Esophagus squamous epithelium (tissue), 5 donors: ENCODE measurements around the gene EXOC3L1. TPM values are rescaled to one million over a fixed set of nuclear protein-coding genes. Genes with fewer than 3 reads are reported as not detected.

Source experiments
- DNase-seq: peaks from one replicate; lab custom pipeline; 2025; lab: John Stamatoyannopoulos, UW
- H3K27ac ChIP-seq, 4 donors: fragments of 200-600 bp; sonication (generic); one replicate each; pipeline ENCODE4 v1.5.1; 2016 to 2019; ENCODE audit warnings: mild to moderate bottlenecking in 1 of 4
- H3K27me3 ChIP-seq, 4 donors: fragments of 200-600 bp; sonication (generic); 1 replicate in 3 of 4; 2 replicates in 1 of 4; pipeline versions ENCODE4 v1.5.1 to v1.6.0; 2017 to 2021; ENCODE audit warnings: antibody characterized with exemption in 1 of 4
- H3K36me3 ChIP-seq, 3 donors: fragments of 200-600 bp; sonication (generic); one replicate each; pipeline ENCODE4 v1.5.1; 2016 to 2019
- H3K4me1 ChIP-seq, 3 donors: fragments of 200-600 bp; sonication (generic); one replicate each; pipeline ENCODE4 v1.5.1; 2017 to 2019
- H3K4me3 ChIP-seq, 4 donors: fragments of 200-600 bp; sonication (generic); 1 replicate in 3 of 4; 2 replicates in 1 of 4; pipeline ENCODE4 v1.5.1; 2016 to 2019; ENCODE audit warnings: mild to moderate bottlenecking in 2 of 4, moderate library complexity in 1 of 4
- H3K9me3 ChIP-seq, 3 donors: fragments of 200-600 bp; sonication (generic); one replicate each; pipeline ENCODE4 v1.5.1; 2016 to 2019
- CTCF ChIP-seq, 6 experiments: fragments of 450-650 bp in 4 of 6; fragments of 200-600 bp in 2 of 6; sonication (generic) in 2 of 6; IDR thresholded peaks; one replicate each; pipeline ENCODE4 v1.5.1; 2016 to 2019; ENCODE audit warnings: antibody characterized with exemption in 6 of 6, mild to moderate bottlenecking in 4 of 6, moderate library complexity in 4 of 6
- POLR2A ChIP-seq, 4 donors: fragments of 450-650 bp; IDR thresholded peaks; one replicate each; pipeline ENCODE4 v1.6.1; 2017; ENCODE audit warnings: antibody characterized with exemption in 4 of 4, mild to moderate bottlenecking in 4 of 4, moderate library complexity in 3 of 4
- WGBS, 2 donors: methylation state at CpG; one replicate each; pipeline ENCODE4 v1.1.5; 2018; 5-methylcytosine and 5-hydroxymethylcytosine counted together
- intact Hi-C: fragments of 100-400 bp; cut with DNase I; formaldehyde crosslinking; loops from one replicate; pipeline ENCODE4 v1.15.0; 2022
- small RNA-seq, 4 donors: library from RNA; depleted of rRNA; stranded (forward); fragments of <200 nt; gene quantifications; one replicate each; pipeline ENCODE3, GENCODE V24; 2016
- total RNA-seq, 4 donors: library from RNA; depleted of rRNA; stranded (reverse); fragments of >200 nt; gene quantifications; one replicate each; pipeline ENCODE4 v1.1.0, GENCODE V29; 2016
- donor health status: DM: yes; HTN: yes; CAD: no.

EXOC3L1 gene
- total RNA-seq, 4 donors from 2014 or later, result 1.1 to 2.3 (median 1.4) TPM

GRCh38 chr16:67145746-67146145, 44.2 kb downstream of the EXOC3L1 start:
- Histone ChIP-seq H3K36me3 (peaks cover 37 to 91% (median 55%) of the 10 kb centered on the region in 3 donors), H3K27ac (no peak overlapping the region), H3K4me3 (no peak overlapping the region), H3K4me1 (peaks cover 3 to 44% (median 15%) of the 10 kb centered on the region in 3 donors), H3K27me3 (no peaks in the 10 kb centered on the region), H3K9me3 (no peaks in the 10 kb centered on the region)
- no peak for DNase-seq
- WGBS, 2 donors, result 92 to 96% methylated on average over 2 of the region's 2 CpGs
- intact Hi-C loops, result no loop called here
- TF ChIP-seq CTCF (IDR thresholded peaks at IDR 0.05), result no peak
- no peak for TF ChIP-seq POLR2A (IDR thresholded peaks at IDR 0.05)

GRCh38 chr16:67144943-67145342, 45.0 kb downstream of the EXOC3L1 start:
- Histone ChIP-seq H3K27me3 (no peaks in the 10 kb centered on the region), H3K36me3 (peaks cover 37 to 99% (median 62%) of the 10 kb centered on the region in 3 donors), H3K9me3 (no peaks in the 10 kb centered on the region), H3K27ac (no peak overlapping the region), H3K4me1 (peaks cover 3 to 36% (median 7%) of the 10 kb centered on the region in 3 donors), H3K4me3 (no peak overlapping the region)
- TF ChIP-seq POLR2A (IDR thresholded peaks at IDR 0.05), result no peak
- intact Hi-C loops, result no loop called here
- WGBS, 2 donors, result 78 to 86% methylated on average over 2 of the region's 2 CpGs
- no peak for DNase-seq

GRCh38 chr16:67142342-67142741, 47.6 kb downstream of the EXOC3L1 start:
- peaks cover 37 to 100% (median 62%) of the 10 kb centered on the region in 3 donors for H3K36me3 ChIP-seq
- no peak for DNase-seq
- 95 to 100% methylated on average over 1 to 4 of the region's 9 CpGs for WGBS, 2 donors
- intact Hi-C loops, result no loop called here
- H3K9me3 ChIP-seq, result no peaks in the 10 kb centered on the region
- no peak overlapping the region for H3K27ac ChIP-seq
- peaks cover 0 to 11% (median 0%) of the 10 kb centered on the region in 3 donors for H3K4me1 ChIP-seq
- TF ChIP-seq POLR2A (IDR thresholded peaks at IDR 0.05) (no peak), CTCF (IDR thresholded peaks at IDR 0.05) (no peak)
- H3K4me3 ChIP-seq, result no peak overlapping the region
- no peaks in the 10 kb centered on the region for H3K27me3 ChIP-seq

GRCh38 chr16:67141391-67141790, 48.5 kb downstream of the EXOC3L1 start:
- Histone ChIP-seq H3K27me3 (no peaks in the 10 kb centered on the region), H3K9me3 (no peaks in the 10 kb centered on the region), H3K36me3 (peaks cover 37 to 100% (median 64%) of the 10 kb centered on the region in 3 donors), H3K4me3 (no peak overlapping the region), H3K4me1 (peaks cover 0 to 2% (median 0%) of the 10 kb centered on the region in 3 donors), H3K27ac (no peak overlapping the region)
- 100% methylated on average over 4 to 6 of the region's 13 CpGs for WGBS, 2 donors
- intact Hi-C loops, result no loop called here
- DNase-seq, result no peak
- TF ChIP-seq CTCF (IDR thresholded peaks at IDR 0.05) (no peak), POLR2A (IDR thresholded peaks at IDR 0.05) (no peak)

GRCh38 chr16:67137605-67138004, 52.3 kb downstream of the EXOC3L1 start:
- WGBS, 2 donors, result 29 to 38% methylated on average over 2 of the region's 3 CpGs
- Histone ChIP-seq H3K27ac (no peak overlapping the region), H3K27me3 (no peaks in the 10 kb centered on the region), H3K4me3 (no peak overlapping the region), H3K9me3 (no peaks in the 10 kb centered on the region), H3K4me1 (no peaks in the 10 kb centered on the region), H3K36me3 (peaks cover 25 to 100% (median 40%) of the 10 kb centered on the region in 3 donors)
- intact Hi-C loops, result no loop called here
- TF ChIP-seq POLR2A (IDR thresholded peaks at IDR 0.05) (no peak), CTCF (IDR thresholded peaks at IDR 0.05) (no peak)
- no peak for DNase-seq

Small RNA genes lying within 50 kb of the gene (small RNA-seq; reads per million reads assigned to genes)
- gene MIR328, result 2.4 to 9.9 (median 6.6) reads per million in 4 donors

Other genes starting within 250 kb of the EXOC3L1 start
- 1 to 10 TPM; 1.5 to 7.1 (median 3.6) TPM for gene CES3, start 228.9 kb downstream of the EXOC3L1 start, total RNA-seq
- 1 to 10 TPM; 4.8 to 9.6 (median 6.4) TPM for gene CES4A, start 201.5 kb downstream of the EXOC3L1 start, total RNA-seq
- 10 to 100 TPM; 26.0 to 59.3 (median 41.9) TPM for gene CBFB, start 161.0 kb downstream of the EXOC3L1 start, total RNA-seq
- gene PHAF1, start 80.2 kb downstream of the EXOC3L1 start, total RNA-seq, result 10 to 100 TPM; 14.2 to 22.5 (median 19.3) TPM
- 10 to 100 TPM in 2 of 4 donors, 1 to 10 TPM in 2; 4.1 to 13.1 (median 8.4) TPM for gene B3GNT9, start 39.1 kb downstream of the EXOC3L1 start, total RNA-seq
- gene TRADD, start 30.2 kb downstream of the EXOC3L1 start, total RNA-seq, result 10 to 100 TPM; 27.7 to 39.8 (median 35.5) TPM
- 10 to 100 TPM in 3 of 4 donors, 1 to 10 TPM in 1; 10.0 to 34.5 (median 19.9) TPM for gene FBXL8, start 30.2 kb downstream of the EXOC3L1 start, total RNA-seq
- gene HSF4, start 25.4 kb downstream of the EXOC3L1 start, total RNA-seq, result 10 to 100 TPM in 3 of 4 donors, 1 to 10 TPM in 1; 3.7 to 59.5 (median 19.6) TPM
- 10 to 100 TPM; 25.1 to 56.1 (median 36.7) TPM for gene NOL3, start 19.6 kb downstream of the EXOC3L1 start, total RNA-seq
- 10 to 100 TPM in 3 of 4 donors, 1 to 10 TPM in 1; 8.8 to 18.8 (median 13.4) TPM for gene MATCAP1, start 6.2 kb downstream of the EXOC3L1 start, total RNA-seq
- 10 to 100 TPM; 66.1 to 96.9 (median 81.9) TPM for gene E2F4, start 2.0 kb upstream of the EXOC3L1 start, total RNA-seq
- 10 to 100 TPM; 30.1 to 35.9 (median 32.9) TPM for gene ELMO3, start 9.0 kb upstream of the EXOC3L1 start, total RNA-seq
- 10 to 100 TPM; 24.4 to 36.0 (median 31.7) TPM for gene TMEM208, start 37.0 kb upstream of the EXOC3L1 start, total RNA-seq
- 1 to 10 TPM; 1.9 to 7.4 (median 5.3) TPM for gene FHOD1, start 57.3 kb upstream of the EXOC3L1 start, total RNA-seq
- under 1 TPM in 1 of 4 donors, not detected in 3; 0.19 TPM for gene SLC9A5, start 58.8 kb upstream of the EXOC3L1 start, total RNA-seq
- 10 to 100 TPM in 1 of 4 donors, 1 to 10 TPM in 3; 5.0 to 11.4 (median 7.5) TPM for gene PLEKHG4, start 89.4 kb upstream of the EXOC3L1 start, total RNA-seq
- gene KCTD19, start 136.6 kb upstream of the EXOC3L1 start, total RNA-seq, result under 1 TPM in 1 of 4 donors, not detected in 3; 0.09 TPM
- gene LRRC36, start 136.7 kb upstream of the EXOC3L1 start, total RNA-seq, result not detected
- gene TPPP3, start 203.4 kb upstream of the EXOC3L1 start, total RNA-seq, result 10 to 100 TPM in 2 of 4 donors, 1 to 10 TPM in 2; 3.0 to 26.2 (median 8.2) TPM
- 10 to 100 TPM in 1 of 4 donors, 1 to 10 TPM in 3; 2.5 to 11.1 (median 3.8) TPM for gene ZDHHC1, start 226.3 kb upstream of the EXOC3L1 start, total RNA-seq
- 10 to 100 TPM in 1 of 4 donors, 1 to 10 TPM in 3; 2.1 to 13.0 (median 6.7) TPM for gene HSD11B2, start 241.0 kb upstream of the EXOC3L1 start, total RNA-seq